Measurements from ENCODE around the gene LIMCH1.

DNA sequence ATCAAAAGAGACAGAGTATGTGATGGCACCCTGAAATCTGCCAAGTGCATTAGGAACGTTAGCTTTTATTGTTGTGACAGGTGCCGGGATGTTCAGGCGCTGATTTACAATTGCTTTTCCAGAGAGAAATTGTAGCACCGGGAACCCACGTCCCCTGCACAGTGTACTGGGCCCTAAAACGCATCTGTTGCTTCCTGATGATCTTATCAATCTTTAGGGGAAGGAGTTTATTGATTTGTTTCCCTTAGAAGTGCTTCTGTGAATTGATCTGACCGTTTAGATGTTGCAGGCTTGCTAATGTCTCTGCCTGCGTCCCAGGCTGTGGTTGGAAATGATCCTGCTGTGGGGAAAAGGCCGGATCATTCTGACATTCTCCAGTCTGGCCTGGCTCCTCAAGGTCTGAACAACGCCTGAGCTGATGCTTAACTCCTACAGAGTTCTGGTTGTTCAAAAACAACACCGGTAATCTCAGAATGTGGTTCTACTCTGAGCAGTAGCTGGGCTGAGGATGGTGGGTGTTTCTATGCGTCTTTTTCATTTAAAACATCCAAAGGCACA is 193.7 kb downstream of the LIMCH1 start:
- TF ChIP-seq, protein P1, sequence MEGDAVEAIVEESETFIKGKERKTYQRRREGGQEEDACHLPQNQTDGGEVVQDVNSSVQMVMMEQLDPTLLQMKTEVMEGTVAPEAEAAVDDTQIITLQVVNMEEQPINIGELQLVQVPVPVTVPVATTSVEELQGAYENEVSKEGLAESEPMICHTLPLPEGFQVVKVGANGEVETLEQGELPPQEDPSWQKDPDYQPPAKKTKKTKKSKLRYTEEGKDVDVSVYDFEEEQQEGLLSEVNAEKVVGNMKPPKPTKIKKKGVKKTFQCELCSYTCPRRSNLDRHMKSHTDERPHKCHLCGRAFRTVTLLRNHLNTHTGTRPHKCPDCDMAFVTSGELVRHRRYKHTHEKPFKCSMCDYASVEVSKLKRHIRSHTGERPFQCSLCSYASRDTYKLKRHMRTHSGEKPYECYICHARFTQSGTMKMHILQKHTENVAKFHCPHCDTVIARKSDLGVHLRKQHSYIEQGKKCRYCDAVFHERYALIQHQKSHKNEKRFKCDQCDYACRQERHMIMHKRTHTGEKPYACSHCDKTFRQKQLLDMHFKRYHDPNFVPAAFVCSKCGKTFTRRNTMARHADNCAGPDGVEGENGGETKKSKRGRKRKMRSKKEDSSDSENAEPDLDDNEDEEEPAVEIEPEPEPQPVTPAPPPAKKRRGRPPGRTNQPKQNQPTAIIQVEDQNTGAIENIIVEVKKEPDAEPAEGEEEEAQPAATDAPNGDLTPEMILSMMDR (IDR thresholded peaks at IDR 0.05 in 8 of 11, conservative IDR thresholded peaks at IDR 0.05 in 3 of 11), result no peak
- TF ChIP-seq POLR2AphosphoS5 (IDR thresholded peaks at IDR 0.05) (no peak), POLR2A (IDR thresholded peaks at IDR 0.05) (no peak)
